GM21515 (cell line): ENCODE results near the gene ITGB4.

Experiments
- ATAC-seq: cut with Tn5 transposase; IDR thresholded peaks from one replicate; pipeline ENCODE4 v1.9.1; 2021; ENCODE audit not compliant: unreplicated experiment

Gene ITGB4

DNA sequence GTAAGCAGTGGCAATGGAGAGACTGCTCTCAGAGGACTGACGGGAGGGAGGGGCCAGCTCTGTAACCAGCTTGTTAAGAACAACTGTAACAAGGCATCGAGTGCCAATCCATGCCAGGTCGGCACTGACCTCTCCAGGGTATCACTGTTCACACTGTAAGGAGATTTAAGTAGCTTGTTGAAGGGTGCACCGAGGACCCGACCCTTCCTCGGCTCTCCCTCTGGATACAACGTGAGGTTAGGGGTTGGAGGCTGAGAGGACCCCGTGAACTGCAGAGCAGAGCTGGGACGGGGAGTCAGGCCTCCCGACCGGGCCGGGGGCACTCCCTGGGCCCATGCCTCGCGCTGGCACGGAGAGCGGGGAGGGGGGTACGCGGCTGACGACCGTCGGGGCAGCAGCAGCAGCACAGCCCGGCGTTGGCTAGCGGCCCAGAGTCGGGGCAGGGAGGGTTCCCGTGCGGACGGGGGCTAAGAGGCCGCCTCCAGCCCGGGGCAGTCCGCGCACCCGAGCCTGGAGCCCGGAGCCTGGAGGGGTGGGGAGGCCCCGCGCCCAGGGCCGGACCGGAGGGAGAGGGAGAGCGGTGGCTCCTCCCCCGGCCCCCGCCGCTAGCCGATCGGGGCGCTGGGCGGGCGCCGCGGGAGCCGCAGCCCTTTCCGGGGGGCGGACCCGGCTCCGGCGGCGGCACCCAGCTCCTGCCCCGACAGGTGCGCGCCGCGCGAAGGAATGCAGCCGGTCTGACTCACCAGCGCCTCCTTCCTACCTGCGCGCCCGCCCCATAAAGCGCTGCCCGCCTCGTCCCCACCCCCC is at the start of gene ITGB4:
Gene ITGB4 (plus strand): TSS at position 804 of the 807 bp plus-strand sequence. CDS start 3,245 bp downstream, outside the sequence.
- ATAC-seq, result no peak

- ATAC-seq, result no peak
Observed at GRCh38 chr17:75672011-75672410, 49.2 kb upstream of the ITGB4 start.

GRCh38 chr17:75673487-75673886 is 47.8 kb upstream of the ITGB4 start:
- ATAC-seq, result no peak

DNA sequence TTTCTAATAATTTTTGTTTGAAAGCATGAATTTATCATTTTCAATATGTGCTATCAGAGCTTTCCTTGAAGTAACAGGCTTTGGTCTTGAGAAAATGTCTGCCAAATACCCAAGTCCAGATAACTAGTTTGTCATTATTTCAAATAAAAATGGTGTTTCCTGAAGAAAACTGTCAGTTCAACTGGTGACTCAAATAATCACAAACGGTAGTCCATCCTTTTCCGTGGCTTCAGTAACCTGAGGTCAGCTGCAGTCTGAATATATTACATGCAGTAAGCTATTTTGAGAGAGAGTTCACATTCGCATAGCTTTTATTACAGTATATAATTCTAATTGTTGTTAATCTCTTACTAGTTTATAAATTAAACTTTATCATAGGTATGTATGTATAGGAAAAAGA is 44.8 kb upstream of the ITGB4 start:
- ATAC-seq, result no peak

DNA sequence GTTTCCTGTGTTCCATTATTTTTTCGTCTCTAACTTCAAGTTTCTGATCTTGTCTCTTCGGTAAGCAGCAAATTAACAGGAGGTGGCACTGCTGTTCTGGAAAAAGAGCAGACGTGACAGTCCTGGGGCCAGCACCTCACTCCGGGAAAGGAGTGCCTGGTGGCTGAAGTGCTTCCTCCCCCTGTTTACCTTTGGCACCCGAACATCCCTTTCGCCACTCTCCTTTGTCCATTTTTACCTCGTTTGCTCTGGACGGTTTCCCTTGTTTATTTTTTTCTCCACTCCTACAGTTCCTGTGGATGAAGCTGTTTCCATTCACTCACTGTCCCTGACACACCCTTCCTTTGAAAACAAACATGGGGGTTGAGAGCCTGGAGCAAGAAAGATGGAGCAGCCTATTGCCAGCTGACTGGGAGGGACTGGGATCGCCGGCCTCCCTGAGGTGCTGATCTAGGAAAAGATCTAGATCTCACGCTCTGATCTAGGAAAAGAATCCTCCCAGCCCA is 41.5 kb upstream of the ITGB4 start:
- no peak for ATAC-seq

GRCh38 chr17:75680431-75680830 is 40.8 kb upstream of the ITGB4 start:
- ATAC-seq, result no peak

GRCh38 chr17:75681289-75681688 is 40.0 kb upstream of the ITGB4 start:
- no peak for ATAC-seq

DNA sequence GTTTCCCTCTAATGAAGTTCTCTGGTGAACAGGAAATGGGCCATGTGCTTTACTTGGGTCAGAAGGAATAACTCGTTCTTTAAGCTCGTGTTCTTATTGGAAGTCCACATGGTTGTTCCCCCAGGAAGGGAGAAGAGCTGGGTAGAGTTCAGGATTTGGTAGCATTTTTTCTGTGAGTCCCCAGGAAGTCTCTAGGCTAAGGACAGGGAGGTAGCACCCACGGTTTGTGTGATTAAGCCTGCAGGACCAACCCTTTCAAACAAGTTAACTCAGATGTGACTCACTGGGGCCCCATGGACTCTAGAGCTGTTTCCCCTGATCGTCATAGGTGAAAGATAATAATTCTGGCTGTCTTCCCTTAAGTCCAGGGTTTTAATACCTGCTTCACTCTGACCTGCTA is 37.7 kb upstream of the ITGB4 start:
- ATAC-seq, result no peak

- ATAC-seq, result no peak
Observed at GRCh38 chr17:75684249-75684648, 37.0 kb upstream of the ITGB4 start.

GRCh38 chr17:75684924-75685323 is 36.3 kb upstream of the ITGB4 start:
- no peak for ATAC-seq

DNA sequence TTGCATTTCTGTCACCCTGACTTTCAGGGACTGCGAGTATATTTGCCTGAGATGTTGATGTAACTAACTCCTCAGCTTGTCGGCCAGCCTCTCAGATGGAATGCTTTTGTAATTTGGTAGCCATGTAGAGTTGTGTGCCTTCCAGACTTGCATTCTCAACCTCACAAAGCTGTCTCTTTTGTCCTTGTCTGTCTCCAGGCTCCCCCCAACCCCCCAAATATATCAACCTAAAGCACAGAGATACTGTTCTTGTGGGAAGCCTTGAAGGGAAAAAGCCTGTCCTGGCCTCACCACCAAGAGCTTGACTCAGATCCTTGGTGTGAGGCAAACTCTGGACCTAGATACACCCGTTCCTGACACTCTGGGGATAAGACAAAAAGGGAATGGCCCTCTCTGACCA is 35.8 kb upstream of the ITGB4 start:
- no peak for ATAC-seq

DNA sequence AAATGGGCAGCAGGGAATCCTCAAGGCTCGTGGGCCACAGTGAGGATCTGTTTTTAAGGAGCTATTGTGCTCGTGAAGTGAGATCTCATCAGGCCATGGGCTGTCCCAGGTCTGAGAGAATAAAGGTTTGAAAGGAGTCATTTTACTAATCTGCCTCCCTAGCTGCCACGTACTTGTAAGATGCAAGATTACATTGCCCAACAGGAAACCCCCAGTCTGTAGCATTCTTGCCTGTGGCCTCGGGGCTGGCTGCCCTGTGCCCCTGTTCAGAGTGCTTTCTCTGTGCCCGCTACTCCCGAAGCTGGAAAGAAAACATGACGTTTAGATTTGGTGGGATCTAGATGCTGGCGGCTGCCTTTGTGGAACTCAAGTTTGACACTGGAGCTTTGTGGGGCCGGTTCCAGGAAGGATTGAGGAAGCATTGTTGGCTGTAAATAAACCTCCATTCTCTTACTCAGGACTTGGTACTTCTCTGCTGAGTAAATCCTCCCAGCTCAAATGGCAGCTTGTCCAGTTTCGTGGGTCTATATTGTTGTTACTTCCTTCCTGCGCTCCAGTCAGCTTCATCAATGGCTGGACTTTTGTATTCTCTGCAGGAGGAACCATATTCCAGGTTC is 32.9 kb upstream of the ITGB4 start:
- ATAC-seq, result no peak

GRCh38 chr17:75689441-75689873 is 31.8 kb upstream of the ITGB4 start:
- ATAC-seq, result no peak

DNA sequence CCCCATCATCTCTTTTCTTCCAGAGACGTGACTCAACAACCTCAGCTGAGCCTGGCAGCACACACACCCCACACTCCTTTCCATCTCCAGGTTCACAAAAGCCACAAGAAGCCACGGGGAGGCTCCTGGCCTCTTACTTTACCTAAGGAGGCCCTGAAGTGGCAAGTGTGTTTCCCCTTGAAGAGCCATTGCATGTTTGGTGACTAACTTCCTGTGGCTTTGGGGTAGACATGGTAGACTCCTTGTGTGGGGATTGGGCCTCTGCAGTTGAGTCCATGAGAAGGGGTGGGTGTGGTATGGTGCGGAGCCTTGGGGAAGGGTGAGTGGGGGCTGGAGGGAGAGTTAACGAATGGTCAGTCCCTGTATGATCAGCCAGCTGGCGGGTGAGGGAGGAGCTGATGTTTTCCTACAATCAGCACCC is 29.9 kb upstream of the ITGB4 start:
- no peak for ATAC-seq

- no peak for ATAC-seq
Observed at GRCh38 chr17:75691801-75692626, 29.2 kb upstream of the ITGB4 start.

DNA sequence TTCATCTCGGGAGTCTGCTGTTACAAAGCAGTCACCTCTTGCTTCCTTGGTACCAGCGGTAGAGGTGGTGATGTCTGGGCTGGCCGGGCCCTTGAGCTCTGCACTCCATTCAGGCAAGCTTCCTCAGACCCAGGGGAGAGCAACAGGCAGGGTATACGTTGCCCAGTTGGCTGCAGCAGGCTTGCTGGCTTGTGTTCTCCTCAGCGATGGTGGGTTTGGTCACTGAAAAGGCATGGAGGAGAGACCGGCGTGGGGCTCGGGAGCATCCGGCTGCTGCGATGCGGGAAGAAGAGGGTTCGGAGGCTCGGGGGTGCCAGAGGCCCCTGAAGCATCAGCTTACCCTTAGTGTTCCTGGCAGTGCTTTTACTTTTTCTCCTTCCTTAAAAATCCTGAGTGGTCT is 28.3 kb upstream of the ITGB4 start:
- no peak for ATAC-seq

- ATAC-seq, result no peak
Observed at GRCh38 chr17:75693500-75694481, 27.5 kb upstream of the ITGB4 start.

DNA sequence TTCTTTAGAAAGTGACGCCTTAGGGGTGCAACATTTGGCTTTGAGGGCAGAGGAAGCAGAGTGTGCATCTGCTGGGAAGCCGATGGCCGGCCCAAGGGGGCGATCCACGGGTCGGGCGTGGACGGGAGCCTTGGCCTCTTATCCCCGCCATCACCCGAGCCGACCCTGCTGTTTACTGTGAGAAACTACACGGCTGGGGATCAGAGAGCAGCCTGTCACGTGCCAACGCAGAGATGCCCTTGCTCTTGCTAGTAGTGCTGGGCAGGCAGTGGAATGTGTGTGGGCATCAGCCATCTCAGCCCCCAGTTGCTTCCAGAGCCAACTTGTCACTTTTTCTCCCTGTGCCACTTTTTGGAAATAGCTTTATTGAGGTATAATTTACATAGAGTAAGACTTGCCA is 26.7 kb upstream of the ITGB4 start:
- no peak for ATAC-seq

DNA sequence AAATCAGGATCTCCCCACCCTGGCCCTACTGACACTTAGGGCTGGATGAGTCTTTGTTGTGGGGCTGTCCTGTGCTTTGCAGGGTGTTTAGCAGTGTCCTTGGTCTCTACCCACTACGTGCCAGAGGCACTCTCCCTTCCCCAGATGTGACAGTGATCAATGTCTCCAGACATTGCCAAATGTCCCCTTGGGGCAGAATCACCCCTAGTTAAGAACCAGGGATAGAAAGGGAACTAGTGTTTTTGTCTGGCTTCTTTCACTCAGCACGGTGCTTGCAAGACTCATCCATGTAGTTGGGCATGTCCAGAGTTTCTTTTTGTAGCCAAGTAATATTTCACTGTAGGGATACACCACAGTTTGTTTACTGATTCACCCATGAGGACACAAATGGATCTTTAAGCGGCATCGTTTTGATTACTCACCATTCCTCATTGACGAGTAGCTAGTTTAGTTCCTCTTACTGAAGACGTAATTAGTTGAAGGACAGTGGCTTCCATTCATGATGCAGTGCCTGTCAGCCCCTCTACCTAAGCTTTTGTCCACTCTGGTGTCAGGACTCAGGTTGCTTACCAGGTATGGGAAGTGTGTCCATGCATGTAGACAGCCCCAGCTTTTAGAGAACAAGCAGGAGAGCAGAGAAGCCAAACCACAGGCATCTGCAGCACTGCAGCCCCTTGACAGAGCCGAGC is 26.0 kb upstream of the ITGB4 start:
- no peak for ATAC-seq

GRCh38 chr17:75695830-75696271 is 25.4 kb upstream of the ITGB4 start:
- no peak for ATAC-seq
